GM13977 (cell line): ENCODE data around the gene C9orf50.

ENCODE experiments used
- DNase-seq: peaks from one replicate; pipeline ENCODE4 v3.0.0; 2012; ENCODE audit warnings: low spot score
- in situ Hi-C: fragments of 300-500 bp; cut with MboI; formaldehyde crosslinking; loops from one replicate; pipeline ENCODE4 v1.12.0; 2022; ENCODE audit warnings: low sequenced_read_pairs, low pct_unique_long_range_greater_than_20kb, mixed read lengths, inconsistent platforms; ENCODE audit not compliant: unreplicated experiment
- TF ChIP-seq, protein P1 (sequence below): IDR thresholded peaks from 2 replicates; pipeline ENCODE4 v1.5.1; 2012; ENCODE audit warnings: mild to moderate bottlenecking, control low read depth; ENCODE audit not compliant: insufficient read depth; ENCODE audit errors: extremely low read depth, missing control alignments

C9orf50 gene

DNA sequence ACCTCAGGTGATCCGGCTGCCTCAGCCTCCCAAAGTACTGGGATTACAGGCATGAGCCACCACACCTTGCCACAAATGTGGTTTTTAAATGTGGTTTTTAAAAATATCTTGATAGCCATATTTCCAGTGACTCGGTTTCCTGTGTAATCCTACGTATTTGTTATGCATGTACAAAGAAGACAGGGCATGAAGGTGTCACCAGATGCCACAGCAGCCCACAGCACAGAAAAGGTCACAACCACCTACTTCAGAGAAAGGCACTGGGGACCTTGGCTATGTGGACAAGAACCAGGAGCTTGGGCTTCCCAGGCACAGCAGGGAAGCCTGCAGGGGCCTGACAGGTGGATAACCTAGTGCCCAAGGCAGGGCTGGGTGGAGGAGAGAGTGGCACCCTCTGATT lies 38.0 kb downstream of the C9orf50 start:
- TF ChIP-seq, protein P1, sequence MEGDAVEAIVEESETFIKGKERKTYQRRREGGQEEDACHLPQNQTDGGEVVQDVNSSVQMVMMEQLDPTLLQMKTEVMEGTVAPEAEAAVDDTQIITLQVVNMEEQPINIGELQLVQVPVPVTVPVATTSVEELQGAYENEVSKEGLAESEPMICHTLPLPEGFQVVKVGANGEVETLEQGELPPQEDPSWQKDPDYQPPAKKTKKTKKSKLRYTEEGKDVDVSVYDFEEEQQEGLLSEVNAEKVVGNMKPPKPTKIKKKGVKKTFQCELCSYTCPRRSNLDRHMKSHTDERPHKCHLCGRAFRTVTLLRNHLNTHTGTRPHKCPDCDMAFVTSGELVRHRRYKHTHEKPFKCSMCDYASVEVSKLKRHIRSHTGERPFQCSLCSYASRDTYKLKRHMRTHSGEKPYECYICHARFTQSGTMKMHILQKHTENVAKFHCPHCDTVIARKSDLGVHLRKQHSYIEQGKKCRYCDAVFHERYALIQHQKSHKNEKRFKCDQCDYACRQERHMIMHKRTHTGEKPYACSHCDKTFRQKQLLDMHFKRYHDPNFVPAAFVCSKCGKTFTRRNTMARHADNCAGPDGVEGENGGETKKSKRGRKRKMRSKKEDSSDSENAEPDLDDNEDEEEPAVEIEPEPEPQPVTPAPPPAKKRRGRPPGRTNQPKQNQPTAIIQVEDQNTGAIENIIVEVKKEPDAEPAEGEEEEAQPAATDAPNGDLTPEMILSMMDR, result no peak
- in situ Hi-C loops, result no loop called here
- no peak for DNase-seq

DNA sequence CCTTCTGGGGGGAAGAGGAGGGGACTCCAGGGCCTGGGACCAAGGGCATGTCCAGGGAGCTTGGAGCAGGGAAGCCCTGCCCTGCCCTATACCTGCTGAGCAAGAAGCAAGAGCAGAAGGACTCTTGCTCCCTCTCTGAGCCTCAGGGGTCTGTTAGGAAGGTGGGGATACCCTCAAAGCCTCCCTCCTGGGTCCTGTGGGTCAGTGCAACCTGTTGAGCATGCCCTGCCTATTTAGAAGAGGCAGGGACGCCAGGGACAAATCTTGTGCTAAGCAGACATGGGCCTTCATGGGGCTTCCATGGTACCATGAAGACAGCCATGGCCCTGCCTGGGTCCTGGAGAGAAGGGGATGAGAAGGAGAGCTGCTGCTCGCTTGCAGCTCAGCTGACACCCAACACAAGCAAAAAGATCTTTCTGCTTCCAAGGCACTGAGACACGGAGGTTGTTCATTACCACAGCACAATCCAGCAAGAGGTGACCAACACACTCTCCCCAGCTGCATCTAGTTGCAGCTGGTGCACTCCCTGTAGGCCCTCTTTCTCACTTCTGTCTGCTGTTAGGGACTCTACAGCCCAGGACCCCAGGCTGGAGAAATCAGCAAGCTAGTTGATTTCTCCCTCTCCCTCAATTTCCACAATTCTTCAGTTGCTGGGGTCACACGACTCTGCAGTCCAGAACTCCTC lies 39.3 kb downstream of the C9orf50 start:
- TF ChIP-seq, protein P1, result no peak
- in situ Hi-C loops, result no loop called here

DNA sequence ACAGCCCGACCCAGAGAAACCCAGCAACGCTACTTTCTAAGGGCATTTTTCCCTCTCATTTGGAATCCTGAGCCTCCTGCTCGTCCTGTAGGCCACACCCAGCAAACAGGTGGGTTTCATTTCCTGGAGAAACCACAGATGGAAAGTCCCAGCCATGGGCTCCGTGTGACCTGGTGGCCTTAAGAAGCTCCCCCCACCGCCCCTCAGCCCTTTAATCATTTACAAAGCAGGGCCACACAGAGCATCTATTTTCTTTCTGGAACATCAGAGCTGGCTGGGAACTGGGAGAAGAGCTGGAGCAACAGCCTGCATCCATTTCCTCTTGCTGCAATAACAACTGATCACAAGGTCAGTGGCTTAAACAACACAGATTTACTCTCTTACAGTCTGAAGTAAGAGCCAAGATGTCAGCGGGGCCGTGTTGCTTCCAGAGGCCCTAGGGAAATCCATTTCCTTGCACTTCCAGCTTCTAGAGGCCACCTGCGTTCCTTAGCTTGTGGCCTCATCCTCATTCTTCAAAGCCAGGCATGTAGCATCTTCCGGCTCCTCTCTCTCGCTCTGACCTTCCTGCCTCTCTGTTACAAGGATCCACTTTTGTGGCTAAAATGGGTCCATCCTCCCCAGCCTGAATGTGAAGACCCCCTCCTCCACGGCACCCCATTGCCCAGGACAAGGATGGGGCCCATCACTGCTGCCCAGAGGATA lies 40.5 kb downstream of the C9orf50 start:
- peak; percentile 67 for DNase-seq
- TF ChIP-seq, protein P1, result no peak
- in situ Hi-C loops, result no loop called here

More for the DNA sequence above, 39.3 kb downstream of the C9orf50 start:
- DNase-seq, result no peak

DNA sequence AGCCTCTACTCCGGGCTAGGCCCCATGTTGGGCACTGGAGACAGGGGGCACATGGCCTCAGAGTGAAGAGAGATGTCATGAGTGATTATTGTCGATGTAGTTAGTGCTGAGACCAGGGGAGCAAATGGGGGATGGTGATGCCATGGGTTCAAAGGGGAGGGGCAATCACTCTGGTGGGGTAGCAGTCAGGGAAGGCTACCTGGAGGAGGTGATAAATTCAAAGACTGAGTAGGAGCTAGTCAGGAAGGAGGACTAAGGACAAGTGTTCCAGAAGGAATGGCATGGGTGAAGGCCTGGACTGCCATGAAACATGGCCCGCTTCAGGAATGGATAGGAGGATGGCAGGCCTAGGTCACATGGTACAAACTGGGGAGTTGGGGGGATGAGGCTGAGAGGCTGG lies 41.6 kb downstream of the C9orf50 start:
- DNase-seq, result no peak
- in situ Hi-C loops, result no loop called here
- TF ChIP-seq, protein P1, result no peak

DNA sequence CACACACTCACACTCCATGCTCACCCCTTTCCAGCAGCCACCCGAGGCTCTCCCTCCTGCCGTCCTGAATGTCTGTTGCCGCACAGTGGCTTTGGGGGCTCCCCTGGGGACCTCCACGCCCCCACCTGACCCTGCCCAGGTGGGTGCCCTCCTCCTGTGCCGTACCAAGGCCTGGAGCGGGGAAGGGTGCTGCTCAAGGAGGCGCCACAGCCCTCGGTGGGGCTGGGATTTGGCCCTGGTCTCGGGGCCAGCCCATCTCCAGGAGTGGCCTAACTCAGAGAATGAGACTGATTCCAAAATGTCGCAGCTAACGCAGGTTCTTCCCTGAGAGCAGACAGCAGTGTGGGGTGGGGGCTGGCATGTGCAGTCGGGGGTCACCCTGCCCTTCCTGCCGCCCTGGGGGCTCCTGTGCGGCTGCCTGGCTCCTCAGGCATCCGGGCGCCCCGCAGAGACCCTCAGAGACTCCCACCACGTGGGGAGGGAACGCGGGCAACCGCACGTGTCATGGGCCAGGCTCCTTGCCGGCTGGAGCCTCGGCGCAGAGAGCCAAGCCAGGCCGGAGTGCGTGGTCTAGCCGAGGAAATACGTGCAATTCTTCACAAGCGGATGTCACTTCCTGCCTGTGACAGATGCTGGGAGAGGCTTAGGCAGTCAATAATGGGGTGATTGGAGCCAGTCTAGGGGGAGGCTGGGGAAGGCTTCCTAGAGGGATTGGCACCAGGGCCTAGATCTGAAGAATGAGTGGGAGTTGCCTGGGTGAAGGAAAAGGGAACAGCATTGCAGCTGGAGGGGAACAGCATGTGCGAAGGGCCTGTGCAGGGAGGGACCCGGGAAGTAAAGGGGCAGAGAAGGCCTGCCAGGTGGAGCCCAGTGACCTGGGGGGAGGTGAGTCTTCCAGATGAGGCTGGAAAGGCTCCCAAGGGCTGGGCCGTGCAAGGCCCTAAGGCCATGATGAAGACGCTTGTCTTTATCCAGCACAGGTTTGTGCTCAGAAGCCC lies 44.1 kb downstream of the C9orf50 start:
- TF ChIP-seq, protein P1, result no peak
- in situ Hi-C loops, result no loop called here
- no peak for DNase-seq

DNA sequence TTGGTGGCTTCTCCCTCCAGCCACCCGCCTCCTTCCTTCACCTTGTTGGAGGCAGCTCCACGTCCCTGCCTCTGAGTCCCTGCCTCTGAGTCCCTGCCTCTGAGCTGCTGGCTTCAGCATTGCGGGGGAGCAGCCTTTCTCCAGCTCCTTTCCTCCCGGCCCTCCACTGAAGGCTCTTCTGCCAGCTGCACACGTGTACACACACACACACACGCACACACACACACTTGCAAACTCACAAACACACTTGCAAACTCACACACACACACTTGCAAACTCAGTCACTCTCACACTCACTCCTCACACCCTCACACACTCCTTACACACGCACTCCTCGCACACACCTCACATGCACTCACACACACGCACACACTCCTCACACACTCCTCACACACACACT lies 45.1 kb downstream of the C9orf50 start:
- in situ Hi-C loops, result no loop called here
- TF ChIP-seq, protein P1, result no peak
- no peak for DNase-seq
